K562 (cell line): Measurements from ENCODE around the gene FKRP. TPM values are rescaled to one million over a fixed set of nuclear protein-coding genes. Genes with fewer than 3 reads are reported as not detected.

Experiments used
- ARID3A ChIP-seq: IDR thresholded peaks from 2 replicates; pipeline ENCODE4 v1.6.1; 2012; ENCODE audit warnings: low read depth, low read length, improper control_type of control experiment, borderline replicate concordance
- CEBPG ChIP-seq, 3 experiments: fragments of 200-800 bp in 1 of 3; sonication (Bioruptor generic) in 1 of 3; sonication (generic) in 1 of 3; formaldehyde crosslinking in 1 of 3; IDR thresholded peaks in 2 of 3; conservative IDR thresholded peaks in 1 of 3; 2 replicates each; pipeline versions ENCODE4 v1.6.1 to v1.8.0; 2016 to 2022; ENCODE audit warnings: missing compliant biosample characterization in 2 of 3, missing genetic modification characterization in 2 of 3, mild to moderate bottlenecking in 1 of 3, missing genetic modification reagents in 1 of 3
- EP300 ChIP-seq: IDR thresholded peaks from 2 replicates; pipeline ENCODE4 v1.6.1; 2012; ENCODE audit warnings: low read length, improper control_type of control experiment
- FOXK2 ChIP-seq, 2 experiments: fragments of 450-650 bp; IDR thresholded peaks in 1 of 2; conservative IDR thresholded peaks in 1 of 2; 2 replicates each; pipeline ENCODE4 v1.6.1; 2016; ENCODE audit warnings: low read depth in 2 of 2, mild to moderate bottlenecking in 1 of 2
- HDGF ChIP-seq: fragments of 450-650 bp; IDR thresholded peaks from 2 replicates; pipeline ENCODE4 v1.6.1; 2016
- JUN ChIP-seq, 2 experiments: sonication (generic) in 1 of 2; formaldehyde crosslinking in 1 of 2; IDR thresholded peaks; 2 replicates each; pipeline versions ENCODE4 v1.6.1 to v1.8.0; 2012 to 2022; ENCODE audit warnings: borderline replicate concordance in 2 of 2, mild to moderate bottlenecking in 2 of 2, improper control_type of control experiment in 1 of 2, low read depth in 1 of 2, low read length in 1 of 2, missing genetic modification reagents in 1 of 2
- MXI1 ChIP-seq: IDR thresholded peaks from 2 replicates; pipeline ENCODE4 v1.6.1; 2011; ENCODE audit warnings: low read depth, mild to moderate bottlenecking, improper control_type of control experiment, low read length
- SAP30 ChIP-seq: fragments of 200-600 bp; sonication (generic); IDR thresholded peaks from 2 replicates; pipeline ENCODE4 v1.6.1; 2012; ENCODE audit warnings: borderline replicate concordance, low read depth, mild to moderate bottlenecking, moderate library complexity, low read length, control low read depth, inconsistent platforms; ENCODE audit not compliant: insufficient read depth, poor library complexity, severe bottlenecking
- SRSF7 ChIP-seq: fragments of 200-400 bp; formaldehyde crosslinking; optimal IDR thresholded peaks from 2 replicates; pipeline ENCODE3; 2017; ENCODE audit warnings: mild to moderate bottlenecking, low read depth, low read length
- ZNF583 ChIP-seq: fragments of 250-450 bp; sonication (Bioruptor Pico); IDR thresholded peaks from 2 replicates; pipeline ENCODE4 v1.4.0; 2020
- polyA plus RNA-seq, 8 experiments: library from polyadenylated mRNA; depleted of rRNA in 4 of 8; stranded (reverse) in 5 of 8; unstranded in 3 of 8; fragments of >200 nt; fragmentation: Nextera tagmentation in 2 of 8; fragmentation: Illumina TruSeq in 1 of 8; extraction: Ambion mirVana in 2 of 8; extraction: Trizol in 1 of 8; gene quantifications; 2 replicates each; pipeline versions ENCODE4 v1.2.1 to v1.2.3, GENCODE V29; 2011 to 2014; ENCODE audit warnings: inconsistent platforms in 1 of 8, missing spikeins in 1 of 8
- total RNA-seq, 7 experiments: library from RNA; depleted of rRNA in 6 of 7; stranded (reverse); fragments of >200 nt in 6 of 7; fragmentation: Illumina TruSeq in 2 of 7; extraction: Trizol in 2 of 7; gene quantifications; 2 replicates each; pipeline versions ENCODE4 v1.2.1 to v1.2.3, GENCODE V29; 2011 to 2021; ENCODE audit warnings: low replicate concordance in 1 of 7
- TF ChIP-seq, protein P1 (sequence below), 2 experiments: fragments of 450-650 bp; formaldehyde crosslinking in 1 of 2; IDR thresholded peaks; 2 replicates each; pipeline versions ENCODE4 v1.4.0 to v1.6.1; 2014 to 2020; ENCODE audit warnings: mild to moderate bottlenecking in 2 of 2, borderline replicate concordance in 1 of 2, low read depth in 1 of 2
- TF ChIP-seq, protein P2 (sequence below), 2 experiments: IDR thresholded peaks; 2 replicates each; pipeline ENCODE4 v1.6.1; 2011; ENCODE audit warnings: borderline replicate concordance in 1 of 2, control low read depth in 1 of 2, low read depth in 1 of 2, low read length in 1 of 2, mild to moderate bottlenecking in 1 of 2, mixed read lengths in 1 of 2, moderate library complexity in 1 of 2; ENCODE audit not compliant: insufficient read depth in 1 of 2, insufficient read length in 1 of 2, poor library complexity in 1 of 2, severe bottlenecking in 1 of 2; ENCODE audit errors: extremely low read depth in 1 of 2

The FKRP gene
- total and polyA plus RNA-seq, 9 of the 15 experiments (the other 6 are each of a cell fraction or from before 2014, with no cell fraction given): 0.68 to 16.1 (median 6.5) TPM

DNA sequence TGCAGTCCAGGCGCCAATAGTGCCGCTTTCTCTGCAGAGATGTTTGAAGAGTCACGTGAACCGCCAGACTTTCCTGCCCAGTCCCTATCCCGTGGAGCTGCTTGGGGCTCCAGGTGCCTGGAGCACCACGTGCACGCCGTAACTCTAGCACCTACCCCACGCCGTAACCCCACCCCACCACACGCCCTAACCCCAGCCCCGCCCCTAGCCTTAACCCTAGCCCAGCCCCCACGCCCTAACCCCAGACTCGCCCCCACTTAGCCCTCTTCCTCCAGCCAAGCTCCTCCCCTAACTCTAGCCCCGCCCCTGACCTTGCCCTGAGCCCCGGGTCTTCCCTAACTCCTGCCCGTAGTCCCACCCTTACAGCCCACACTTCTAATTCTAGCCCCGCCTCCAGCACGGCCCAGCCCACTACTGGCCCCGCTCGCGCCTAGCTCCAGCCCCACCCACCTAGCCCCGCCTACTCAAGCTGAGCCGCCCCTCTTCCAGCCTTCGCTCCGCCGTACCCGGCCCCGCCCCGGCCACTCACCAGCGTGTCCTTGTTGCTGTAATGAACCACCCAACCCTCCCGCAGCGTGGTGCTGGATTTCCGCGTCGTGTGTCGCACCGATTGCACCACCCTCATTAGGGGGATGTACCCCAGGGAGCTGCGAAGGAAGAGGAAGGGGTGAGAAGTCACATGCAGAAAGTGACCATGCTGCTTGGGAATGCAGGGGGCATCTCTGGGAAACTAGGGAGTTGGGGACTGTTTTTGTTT lies 48.5 kb upstream of the FKRP start (continued):
- TF ChIP-seq, protein P1, sequence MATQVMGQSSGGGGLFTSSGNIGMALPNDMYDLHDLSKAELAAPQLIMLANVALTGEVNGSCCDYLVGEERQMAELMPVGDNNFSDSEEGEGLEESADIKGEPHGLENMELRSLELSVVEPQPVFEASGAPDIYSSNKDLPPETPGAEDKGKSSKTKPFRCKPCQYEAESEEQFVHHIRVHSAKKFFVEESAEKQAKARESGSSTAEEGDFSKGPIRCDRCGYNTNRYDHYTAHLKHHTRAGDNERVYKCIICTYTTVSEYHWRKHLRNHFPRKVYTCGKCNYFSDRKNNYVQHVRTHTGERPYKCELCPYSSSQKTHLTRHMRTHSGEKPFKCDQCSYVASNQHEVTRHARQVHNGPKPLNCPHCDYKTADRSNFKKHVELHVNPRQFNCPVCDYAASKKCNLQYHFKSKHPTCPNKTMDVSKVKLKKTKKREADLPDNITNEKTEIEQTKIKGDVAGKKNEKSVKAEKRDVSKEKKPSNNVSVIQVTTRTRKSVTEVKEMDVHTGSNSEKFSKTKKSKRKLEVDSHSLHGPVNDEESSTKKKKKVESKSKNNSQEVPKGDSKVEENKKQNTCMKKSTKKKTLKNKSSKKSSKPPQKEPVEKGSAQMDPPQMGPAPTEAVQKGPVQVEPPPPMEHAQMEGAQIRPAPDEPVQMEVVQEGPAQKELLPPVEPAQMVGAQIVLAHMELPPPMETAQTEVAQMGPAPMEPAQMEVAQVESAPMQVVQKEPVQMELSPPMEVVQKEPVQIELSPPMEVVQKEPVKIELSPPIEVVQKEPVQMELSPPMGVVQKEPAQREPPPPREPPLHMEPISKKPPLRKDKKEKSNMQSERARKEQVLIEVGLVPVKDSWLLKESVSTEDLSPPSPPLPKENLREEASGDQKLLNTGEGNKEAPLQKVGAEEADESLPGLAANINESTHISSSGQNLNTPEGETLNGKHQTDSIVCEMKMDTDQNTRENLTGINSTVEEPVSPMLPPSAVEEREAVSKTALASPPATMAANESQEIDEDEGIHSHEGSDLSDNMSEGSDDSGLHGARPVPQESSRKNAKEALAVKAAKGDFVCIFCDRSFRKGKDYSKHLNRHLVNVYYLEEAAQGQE (IDR thresholded peaks at IDR 0.05; ENCODE audit: borderline replicate concordance): no peak
- TF ChIP-seq, protein P1 (CRISPR knock-in tag; IDR thresholded peaks at IDR 0.05; ENCODE audit: low read depth): 0 out of 2 replicates have a peak, but pooled peaks have one; percentile 64
- no peak for TF ChIP-seq SRSF7
- peak; percentile 4; the same call in 1 of the 2 replicates for TF ChIP-seq JUN (IDR thresholded peaks at IDR 0.05; ENCODE audit: borderline replicate concordance, low read depth, low read length)
- no peak for TF ChIP-seq JUN (CRISPR knock-in tag; IDR thresholded peaks at IDR 0.05; ENCODE audit: borderline replicate concordance)
- TF ChIP-seq ARID3A: no peak
- peak; percentile 97 to 99 for TF ChIP-seq FOXK2 (conservative IDR thresholded peaks at IDR 0.05 in 1 of 2, IDR thresholded peaks at IDR 0.05 in 1 of 2; ENCODE audit: low read depth in 2 of 2)
- peak; percentile 98 for TF ChIP-seq CEBPG (CRISPR knock-in tag; IDR thresholded peaks at IDR 0.05)
- peak; percentile 46 to 85 for TF ChIP-seq CEBPG (tag; conservative IDR thresholded peaks at IDR 0.05 in 1 of 2, IDR thresholded peaks at IDR 0.05 in 1 of 2)
- no peak for TF ChIP-seq ZNF583 (CRISPR knock-in tag)
- TF ChIP-seq, protein P2, sequence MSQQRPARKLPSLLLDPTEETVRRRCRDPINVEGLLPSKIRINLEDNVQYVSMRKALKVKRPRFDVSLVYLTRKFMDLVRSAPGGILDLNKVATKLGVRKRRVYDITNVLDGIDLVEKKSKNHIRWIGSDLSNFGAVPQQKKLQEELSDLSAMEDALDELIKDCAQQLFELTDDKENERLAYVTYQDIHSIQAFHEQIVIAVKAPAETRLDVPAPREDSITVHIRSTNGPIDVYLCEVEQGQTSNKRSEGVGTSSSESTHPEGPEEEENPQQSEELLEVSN (IDR thresholded peaks at IDR 0.05; ENCODE audit: borderline replicate concordance in 1 of 2, extremely low read depth in 1 of 2, insufficient read depth in 1 of 2, insufficient read length in 1 of 2, low read depth in 1 of 2, low read length in 1 of 2, poor library complexity in 1 of 2, severe bottlenecking in 1 of 2): peak; percentile 44 to 49
- TF ChIP-seq MXI1: peak; percentile 78
- TF ChIP-seq SAP30: peak; percentile 48
- peak; percentile 80; the same call in 1 of the 2 replicates for TF ChIP-seq HDGF
- no peak for TF ChIP-seq EP300
